HFFc6 (cell line): ENCODE measurements around the gene FUS. TPM values are rescaled to one million over a fixed set of nuclear protein-coding genes. Genes with fewer than 3 reads are reported as not detected.
"Not testable (repeated sequence)": the region's sequence is repeated elsewhere in the genome, so short reads cannot be mapped to it uniquely, and the experiment has no call there.

ENCODE experiments used
- DNase-seq: peaks from one replicate; pipeline ENCODE4 v3.0.0-alpha.2; 2018
- H3K27ac Mint-ChIP-seq: 2 replicates; pipeline ENCODE4 v1.8.0; 2020; ENCODE audit warnings: mild to moderate bottlenecking, mixed read lengths
- H3K27me3 Mint-ChIP-seq: 2 replicates; pipeline ENCODE4 v1.8.0; 2021; ENCODE audit warnings: mild to moderate bottlenecking, moderate library complexity, mixed read lengths; ENCODE audit not compliant: insufficient read depth
- H3K36me3 Mint-ChIP-seq: 2 replicates; pipeline ENCODE4 v1.8.0; 2021; ENCODE audit warnings: low read depth, mixed read lengths
- H3K4me1 Mint-ChIP-seq: 2 replicates; pipeline ENCODE4 v1.8.0; 2020; ENCODE audit warnings: low read depth, mixed read lengths
- H3K4me3 Mint-ChIP-seq: 2 replicates; pipeline ENCODE4 v1.8.0; 2020; ENCODE audit warnings: mild to moderate bottlenecking, moderate library complexity, mixed read lengths
- H3K9me3 Mint-ChIP-seq: 2 replicates; pipeline ENCODE4 v1.8.0; 2020; ENCODE audit warnings: mild to moderate bottlenecking, mixed read lengths
- CTCF ChIP-seq: fragments of 200-600 bp; sonication (generic); IDR thresholded peaks from 2 replicates; pipeline ENCODE4 v1.5.0; 2021; ENCODE audit warnings: antibody characterized with exemption, mild to moderate bottlenecking
- total RNA-seq, 6 experiments: library from RNA; stranded (reverse); fragmentation: NEBNext Ultra II Directional; extraction: Animal tissue kit (Norgen Biotek cat#: 25700); gene quantifications; 2 replicates in 1 of 6; 3 replicates in 5 of 6; pipeline ENCODE4 v1.2.3, GENCODE V29; 2021

FUS gene
- total RNA-seq, 6 experiments from 2014 or later: 275 to 504 (median 422) TPM

DNA sequence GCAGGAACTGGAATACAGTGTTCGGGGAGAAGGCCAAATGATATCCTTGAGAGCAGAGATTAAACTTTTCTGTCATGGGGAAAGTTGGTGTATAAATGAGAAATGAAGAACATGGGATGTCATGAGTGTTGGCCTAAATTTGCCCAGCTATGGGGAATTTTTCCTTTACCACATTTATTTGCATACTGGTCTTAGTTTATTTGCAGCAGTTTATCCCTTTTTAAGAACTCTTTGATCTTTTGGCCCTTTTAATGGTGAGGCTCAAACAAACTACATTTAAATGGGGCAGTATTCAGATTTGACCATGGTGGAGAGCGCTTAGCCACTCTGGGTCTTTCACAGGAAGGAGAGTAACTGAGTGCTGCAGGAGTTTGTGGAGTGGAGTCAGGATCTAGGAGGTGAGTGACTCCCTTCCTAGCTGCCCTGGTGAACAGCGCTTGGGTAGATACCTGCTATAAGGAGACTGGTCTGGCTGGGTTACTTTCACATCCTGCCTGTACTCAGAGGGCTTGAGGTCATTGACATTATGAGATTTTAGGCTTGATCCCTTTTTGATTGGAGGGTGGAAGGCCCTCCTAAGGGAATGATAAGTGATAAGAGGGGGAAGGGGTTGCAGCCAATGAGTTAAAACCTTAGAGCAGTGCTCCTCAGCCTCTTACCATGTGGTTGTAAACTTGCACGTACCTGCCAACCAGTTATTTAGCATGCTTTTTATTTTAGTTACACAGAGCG is 11.9 kb downstream of the FUS start:
- H3K27me3 Mint-ChIP-seq: peaks cover 20% of the 10 kb centered on the region
- no peak for DNase-seq
- no peak for TF ChIP-seq CTCF
- peaks cover 80% of the 10 kb centered on the region for H3K36me3 Mint-ChIP-seq
- no peaks in the 10 kb centered on the region for H3K9me3 Mint-ChIP-seq
- no peak overlapping the region for H3K27ac Mint-ChIP-seq
- no peak overlapping the region for H3K4me3 Mint-ChIP-seq
- peaks cover 19% of the 10 kb centered on the region for H3K4me1 Mint-ChIP-seq

DNA sequence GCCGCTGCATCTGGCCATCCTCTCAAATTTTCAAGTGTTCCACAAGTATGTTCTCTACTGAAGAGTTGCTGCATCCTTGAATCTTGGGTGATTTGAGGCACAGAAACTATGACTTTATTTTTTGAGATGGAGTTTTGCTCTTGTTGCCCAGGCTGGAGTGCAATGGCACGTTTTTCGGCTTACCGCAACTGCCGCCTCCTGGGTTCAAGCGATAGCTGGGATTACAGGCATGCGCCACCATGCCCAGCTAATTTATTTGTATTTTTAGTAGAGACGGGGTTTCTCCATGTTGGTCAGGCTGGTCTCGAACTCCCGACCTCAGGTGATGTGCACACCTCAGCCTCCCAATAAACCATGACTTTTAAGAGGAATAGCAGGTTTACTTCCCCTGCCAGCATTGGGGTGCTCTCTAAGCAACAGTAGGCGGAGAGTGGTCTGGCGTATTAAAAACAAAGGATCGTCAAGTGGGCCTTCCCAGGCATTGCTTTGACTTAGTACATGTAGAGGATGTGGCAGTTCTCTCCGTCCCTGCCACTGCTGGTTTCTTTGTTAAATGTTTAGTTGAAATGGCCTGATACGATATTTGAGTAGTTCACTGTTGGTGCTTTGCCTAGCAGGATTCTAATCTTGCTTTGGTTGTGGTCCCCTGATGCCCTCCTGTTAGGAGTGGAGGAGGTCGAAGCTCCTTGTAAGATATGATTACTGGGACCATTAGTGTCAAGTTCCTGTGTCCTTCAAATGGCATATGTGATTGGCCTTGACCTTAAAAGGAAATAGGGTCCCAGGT is 13.1 kb downstream of the FUS start:
- Mint-ChIP-seq H3K4me1 (peaks cover 14% of the 10 kb centered on the region), H3K27ac (peak overlapping the region; percentile 60; the same call in 1 of the 2 replicates), H3K4me3 (no peak overlapping the region), H3K36me3 (peaks cover 68% of the 10 kb centered on the region), H3K27me3 (peaks cover 20% of the 10 kb centered on the region), H3K9me3 (no peaks in the 10 kb centered on the region)
- no peak for DNase-seq
- TF ChIP-seq CTCF: no peak

GRCh38 chr16:31193874-31194273 is 13.9 kb downstream of the FUS start:
- Mint-ChIP-seq H3K27ac (0 out of 2 replicates have a peak overlapping the region, but pooled peaks have one; percentile 24), H3K9me3 (no peaks in the 10 kb centered on the region), H3K4me3 (no peak overlapping the region), H3K4me1 (peaks cover 16% of the 10 kb centered on the region), H3K27me3 (peaks cover 20% of the 10 kb centered on the region), H3K36me3 (peaks cover 61% of the 10 kb centered on the region)
- TF ChIP-seq CTCF: no peak
- DNase-seq: no peak

GRCh38 chr16:31194898-31195297 is 15.0 kb downstream of the FUS start:
- DNase-seq: no peak

DNA sequence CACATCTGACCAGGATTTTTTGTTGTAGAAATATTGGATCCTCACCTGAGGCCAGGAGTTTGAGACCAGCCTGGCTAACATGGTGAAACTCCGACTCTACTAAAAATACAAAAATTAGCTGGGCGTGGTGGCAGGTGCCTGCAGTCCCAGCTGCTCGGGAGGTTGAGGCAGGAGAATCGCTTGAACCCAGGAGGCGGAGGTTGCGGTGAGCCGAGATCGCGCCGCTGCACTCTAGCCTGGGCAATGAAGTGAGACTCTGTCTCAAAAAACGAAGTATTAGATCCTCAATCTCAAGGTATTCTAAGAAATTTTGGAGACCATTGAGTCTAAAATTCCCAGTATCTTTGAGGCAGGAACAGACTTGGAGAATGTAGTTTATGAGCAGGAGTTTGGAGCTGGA is 15.9 kb downstream of the FUS start:
- H3K4me3 Mint-ChIP-seq, H3K27ac Mint-ChIP-seq: not testable (repeated sequence)
- peaks cover 25% of the 10 kb centered on the region for H3K4me1 Mint-ChIP-seq

More at GRCh38 chr16:31194898-31195297, 15.0 kb downstream of the FUS start:
- H3K27me3 Mint-ChIP-seq: peaks cover 24% of the 10 kb centered on the region
- no peaks in the 10 kb centered on the region for H3K9me3 Mint-ChIP-seq
- no peak overlapping the region for H3K27ac Mint-ChIP-seq
- TF ChIP-seq CTCF: no peak
- H3K36me3 Mint-ChIP-seq: peaks cover 60% of the 10 kb centered on the region
- peaks cover 24% of the 10 kb centered on the region for H3K4me1 Mint-ChIP-seq
- H3K4me3 Mint-ChIP-seq: peak overlapping the region; percentile 19; the same call in 1 of the 2 replicates

More for the DNA sequence above, 15.9 kb downstream of the FUS start:
- DNase-seq, H3K9me3 Mint-ChIP-seq: not testable (repeated sequence)
- H3K36me3 Mint-ChIP-seq: peaks cover 51% of the 10 kb centered on the region
- H3K27me3 Mint-ChIP-seq: peaks cover 18% of the 10 kb centered on the region
